Measurements from ENCODE around the gene GLCE.
"Not testable (repeated sequence)": the region's sequence is repeated elsewhere in the genome, so short reads cannot be mapped to it uniquely, and the experiment has no call there.

DNA sequence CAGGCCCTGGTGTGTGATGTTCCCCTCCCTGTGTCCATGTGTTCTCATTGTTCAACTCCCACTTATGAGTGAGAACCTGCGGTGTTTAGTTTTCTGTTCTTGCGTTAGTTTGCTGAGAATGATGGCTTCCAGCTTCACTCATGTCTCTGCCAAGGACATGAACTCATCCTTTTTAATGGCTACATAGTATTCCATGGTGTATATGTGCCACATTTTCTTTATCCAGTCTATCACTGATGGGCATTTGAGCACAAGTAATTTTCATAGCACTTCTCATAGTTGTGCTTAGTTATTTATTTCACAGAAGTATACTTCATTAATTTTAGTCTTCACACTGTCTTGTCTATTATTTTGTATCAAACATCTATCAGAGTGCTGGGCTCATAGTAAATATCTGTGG is 6.8 kb upstream of the GLCE start:
- TF ChIP-seq, protein P1, sequence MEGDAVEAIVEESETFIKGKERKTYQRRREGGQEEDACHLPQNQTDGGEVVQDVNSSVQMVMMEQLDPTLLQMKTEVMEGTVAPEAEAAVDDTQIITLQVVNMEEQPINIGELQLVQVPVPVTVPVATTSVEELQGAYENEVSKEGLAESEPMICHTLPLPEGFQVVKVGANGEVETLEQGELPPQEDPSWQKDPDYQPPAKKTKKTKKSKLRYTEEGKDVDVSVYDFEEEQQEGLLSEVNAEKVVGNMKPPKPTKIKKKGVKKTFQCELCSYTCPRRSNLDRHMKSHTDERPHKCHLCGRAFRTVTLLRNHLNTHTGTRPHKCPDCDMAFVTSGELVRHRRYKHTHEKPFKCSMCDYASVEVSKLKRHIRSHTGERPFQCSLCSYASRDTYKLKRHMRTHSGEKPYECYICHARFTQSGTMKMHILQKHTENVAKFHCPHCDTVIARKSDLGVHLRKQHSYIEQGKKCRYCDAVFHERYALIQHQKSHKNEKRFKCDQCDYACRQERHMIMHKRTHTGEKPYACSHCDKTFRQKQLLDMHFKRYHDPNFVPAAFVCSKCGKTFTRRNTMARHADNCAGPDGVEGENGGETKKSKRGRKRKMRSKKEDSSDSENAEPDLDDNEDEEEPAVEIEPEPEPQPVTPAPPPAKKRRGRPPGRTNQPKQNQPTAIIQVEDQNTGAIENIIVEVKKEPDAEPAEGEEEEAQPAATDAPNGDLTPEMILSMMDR (IDR thresholded peaks at IDR 0.05): not testable (repeated sequence)
- TF ChIP-seq POLR2A (IDR thresholded peaks at IDR 0.05): not testable (repeated sequence)

All from heart left ventricle (tissue), 13 donors.